ENCODE data around the gene IZUMO1R.

DNA sequence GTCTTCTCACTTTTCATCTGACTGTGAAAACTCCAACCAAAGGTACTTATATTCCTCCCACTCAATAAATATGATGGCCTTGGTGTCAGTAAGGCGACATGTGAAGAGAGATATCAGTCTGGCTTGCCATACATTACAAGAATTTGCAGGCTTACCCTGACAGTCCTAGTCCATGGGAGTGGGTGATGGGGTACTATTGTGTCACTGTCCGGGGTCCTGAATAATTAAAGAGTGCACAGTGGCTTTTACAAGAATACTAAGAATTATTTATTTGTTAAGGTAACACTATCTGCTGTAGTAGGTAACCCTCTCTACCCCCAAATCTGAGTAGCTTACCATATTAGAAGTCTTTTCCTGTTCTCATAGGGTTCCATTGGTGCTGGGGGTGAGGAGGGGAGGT is 23.1 kb upstream of the IZUMO1R start:
- TF ChIP-seq, protein P1, sequence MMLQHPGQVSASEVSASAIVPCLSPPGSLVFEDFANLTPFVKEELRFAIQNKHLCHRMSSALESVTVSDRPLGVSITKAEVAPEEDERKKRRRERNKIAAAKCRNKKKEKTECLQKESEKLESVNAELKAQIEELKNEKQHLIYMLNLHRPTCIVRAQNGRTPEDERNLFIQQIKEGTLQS (IDR thresholded peaks at IDR 0.05; ENCODE audit: insufficient read depth, low read depth, low read length), result no peak
- TF ChIP-seq POLR2AphosphoS5 (IDR thresholded peaks at IDR 0.05; ENCODE audit: low read depth, low read length) (no peak), POLR2A (IDR thresholded peaks at IDR 0.05; ENCODE audit: control extremely low read depth in 1 of 2, low read depth in 2 of 2, low read length in 2 of 2) (no peak), SP4 (IDR thresholded peaks at IDR 0.05; ENCODE audit: low read length) (no peak), CHD1 (IDR thresholded peaks at IDR 0.05; ENCODE audit: low read depth, low read length) (no peak), BCL11A (IDR thresholded peaks at IDR 0.05; ENCODE audit: low read depth in 2 of 2, low read length in 2 of 2) (no peak), EZH2 (IDR thresholded peaks at IDR 0.05; ENCODE audit: low read depth, low read length, severe bottlenecking) (no peak), ZNF274 (IDR thresholded peaks at IDR 0.05; ENCODE audit: borderline replicate concordance, extremely low read depth, low read length) (no peak), SIN3A (conservative IDR thresholded peaks at IDR 0.05 in 1 of 2, IDR thresholded peaks at IDR 0.05 in 1 of 2; ENCODE audit: low read depth in 1 of 2, low read length in 2 of 2) (no peak)
- TF ChIP-seq, protein P2, sequence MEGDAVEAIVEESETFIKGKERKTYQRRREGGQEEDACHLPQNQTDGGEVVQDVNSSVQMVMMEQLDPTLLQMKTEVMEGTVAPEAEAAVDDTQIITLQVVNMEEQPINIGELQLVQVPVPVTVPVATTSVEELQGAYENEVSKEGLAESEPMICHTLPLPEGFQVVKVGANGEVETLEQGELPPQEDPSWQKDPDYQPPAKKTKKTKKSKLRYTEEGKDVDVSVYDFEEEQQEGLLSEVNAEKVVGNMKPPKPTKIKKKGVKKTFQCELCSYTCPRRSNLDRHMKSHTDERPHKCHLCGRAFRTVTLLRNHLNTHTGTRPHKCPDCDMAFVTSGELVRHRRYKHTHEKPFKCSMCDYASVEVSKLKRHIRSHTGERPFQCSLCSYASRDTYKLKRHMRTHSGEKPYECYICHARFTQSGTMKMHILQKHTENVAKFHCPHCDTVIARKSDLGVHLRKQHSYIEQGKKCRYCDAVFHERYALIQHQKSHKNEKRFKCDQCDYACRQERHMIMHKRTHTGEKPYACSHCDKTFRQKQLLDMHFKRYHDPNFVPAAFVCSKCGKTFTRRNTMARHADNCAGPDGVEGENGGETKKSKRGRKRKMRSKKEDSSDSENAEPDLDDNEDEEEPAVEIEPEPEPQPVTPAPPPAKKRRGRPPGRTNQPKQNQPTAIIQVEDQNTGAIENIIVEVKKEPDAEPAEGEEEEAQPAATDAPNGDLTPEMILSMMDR (IDR thresholded peaks at IDR 0.05; ENCODE audit: control extremely low read depth in 1 of 3, insufficient read depth in 1 of 3, low read depth in 1 of 3, low read length in 3 of 3), result no peak

Data from H1 (cell line).